Fibroblast of lung (primary cell): ENCODE results near the gene KEL.

Experiments
- EZH2 ChIP-seq: IDR thresholded peaks from 2 replicates; pipeline ENCODE4 v1.5.1; 2012; ENCODE audit warnings: low read length, control low read depth, mild to moderate bottlenecking; ENCODE audit errors: missing control alignments
- TF ChIP-seq, protein P1 (sequence below), 2 donors: IDR thresholded peaks in 1 of 2; conservative IDR thresholded peaks in 1 of 2; 1 replicate in 1 of 2; 2 replicates in 1 of 2; pipeline ENCODE4 v1.5.1; 2011 to 2012; ENCODE audit warnings: low read length in 2 of 2, control low read depth in 1 of 2, inconsistent platforms in 1 of 2, low read depth in 1 of 2, mild to moderate bottlenecking in 1 of 2

- TF ChIP-seq, protein P1, sequence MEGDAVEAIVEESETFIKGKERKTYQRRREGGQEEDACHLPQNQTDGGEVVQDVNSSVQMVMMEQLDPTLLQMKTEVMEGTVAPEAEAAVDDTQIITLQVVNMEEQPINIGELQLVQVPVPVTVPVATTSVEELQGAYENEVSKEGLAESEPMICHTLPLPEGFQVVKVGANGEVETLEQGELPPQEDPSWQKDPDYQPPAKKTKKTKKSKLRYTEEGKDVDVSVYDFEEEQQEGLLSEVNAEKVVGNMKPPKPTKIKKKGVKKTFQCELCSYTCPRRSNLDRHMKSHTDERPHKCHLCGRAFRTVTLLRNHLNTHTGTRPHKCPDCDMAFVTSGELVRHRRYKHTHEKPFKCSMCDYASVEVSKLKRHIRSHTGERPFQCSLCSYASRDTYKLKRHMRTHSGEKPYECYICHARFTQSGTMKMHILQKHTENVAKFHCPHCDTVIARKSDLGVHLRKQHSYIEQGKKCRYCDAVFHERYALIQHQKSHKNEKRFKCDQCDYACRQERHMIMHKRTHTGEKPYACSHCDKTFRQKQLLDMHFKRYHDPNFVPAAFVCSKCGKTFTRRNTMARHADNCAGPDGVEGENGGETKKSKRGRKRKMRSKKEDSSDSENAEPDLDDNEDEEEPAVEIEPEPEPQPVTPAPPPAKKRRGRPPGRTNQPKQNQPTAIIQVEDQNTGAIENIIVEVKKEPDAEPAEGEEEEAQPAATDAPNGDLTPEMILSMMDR (conservative IDR thresholded peaks at IDR 0.05 in 1 of 2, IDR thresholded peaks at IDR 0.05 in 1 of 2; ENCODE audit: low read depth in 1 of 2, low read length in 2 of 2), result no peak
- TF ChIP-seq EZH2, result no peak
Observed at GRCh38 chr7:142891490-142892082, 70.6 kb downstream of the KEL start.
